T-helper 2 cell treated with Interferon-gamma antibody and Interleukin-4, amounts not matched to agents 5 μg/mL and 100 μg/mL, for 36 hours (primary cell): ENCODE data around the gene MYLK.

Experiments
- DNase-seq: peaks from one replicate; pipeline ENCODE4 v3.0.0; 2021; ENCODE audit warnings: low spot score
- H3K27ac Mint-ChIP-seq: one replicate; pipeline ENCODE4 v1.8.0; 2021; ENCODE audit warnings: mild to moderate bottlenecking, mixed read lengths
- H3K27me3 Mint-ChIP-seq: one replicate; pipeline ENCODE4 v1.8.0; 2021; ENCODE audit warnings: low read depth, mixed read lengths
- H3K36me3 Mint-ChIP-seq: one replicate; pipeline ENCODE4 v1.8.0; 2021; ENCODE audit warnings: low read depth, mixed read lengths
- H3K4me1 Mint-ChIP-seq: one replicate; pipeline ENCODE4 v1.8.0; 2021; ENCODE audit warnings: low read depth, mixed read lengths
- H3K4me3 Mint-ChIP-seq: one replicate; pipeline ENCODE4 v1.8.0; 2022; ENCODE audit warnings: mild to moderate bottlenecking, moderate library complexity, mixed read lengths
- H3K9me3 Mint-ChIP-seq: one replicate; pipeline ENCODE4 v1.8.0; 2021; ENCODE audit warnings: mixed read lengths

MYLK gene

GRCh38 chr3:123762805-123763204 lies 121.3 kb downstream of the MYLK start:
- Mint-ChIP-seq H3K27ac (no peak overlapping the region), H3K4me1 (peaks cover 7% of the 10 kb centered on the region), H3K9me3 (no peaks in the 10 kb centered on the region), H3K4me3 (no peak overlapping the region), H3K27me3 (peaks cover 17% of the 10 kb centered on the region), H3K36me3 (no peaks in the 10 kb centered on the region)
- no peak for DNase-seq

DNA sequence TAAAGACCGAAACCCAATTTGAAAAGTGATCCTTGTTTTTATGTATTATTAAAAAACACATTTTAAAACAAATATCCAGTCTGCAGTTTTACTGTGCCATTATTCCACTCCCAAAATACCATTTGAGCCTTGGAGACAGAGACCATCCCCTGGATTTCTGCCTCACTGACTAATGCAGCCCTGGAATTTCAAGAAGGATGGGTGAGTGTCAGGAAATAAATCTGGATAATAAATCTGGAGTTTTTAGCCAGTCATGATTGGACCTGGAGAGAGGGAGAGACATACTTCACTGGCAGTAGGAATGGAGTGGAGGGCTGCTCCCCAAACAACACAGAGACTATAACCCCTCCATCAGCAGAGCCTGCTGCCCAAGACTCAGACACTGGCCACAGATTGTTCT lies 123.3 kb downstream of the MYLK start:
- H3K27me3 Mint-ChIP-seq, result peaks cover 20% of the 10 kb centered on the region
- H3K27ac Mint-ChIP-seq, result no peak overlapping the region
- peaks cover 16% of the 10 kb centered on the region for H3K4me1 Mint-ChIP-seq
- no peak for DNase-seq
- H3K9me3 Mint-ChIP-seq, result no peaks in the 10 kb centered on the region
- no peaks in the 10 kb centered on the region for H3K36me3 Mint-ChIP-seq
- H3K4me3 Mint-ChIP-seq, result no peak overlapping the region

DNA sequence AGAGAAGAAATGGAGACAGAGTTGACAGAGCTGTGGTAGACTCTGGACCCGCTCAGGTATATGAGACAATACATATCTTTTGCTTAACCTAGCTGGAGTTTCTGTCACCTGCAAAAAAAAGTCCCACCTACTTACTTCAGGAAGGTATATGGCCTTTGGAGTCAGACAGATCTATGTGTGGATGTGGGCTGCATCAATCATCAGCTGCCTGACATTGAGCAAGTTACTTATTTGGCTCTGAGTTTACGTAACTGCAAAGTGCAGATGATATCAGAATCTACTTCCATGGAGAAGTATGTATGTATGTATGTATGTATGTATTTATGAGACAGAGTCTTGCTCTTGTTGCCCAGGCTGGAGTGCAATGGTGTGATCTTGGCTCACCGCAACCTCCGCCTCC lies 124.3 kb downstream of the MYLK start:
- Mint-ChIP-seq H3K9me3 (no peaks in the 10 kb centered on the region), H3K4me3 (no peak overlapping the region), H3K36me3 (no peaks in the 10 kb centered on the region)

GRCh38 chr3:123759311-123759710 lies 124.8 kb downstream of the MYLK start:
- Mint-ChIP-seq H3K4me3 (no peak overlapping the region), H3K27me3 (peaks cover 17% of the 10 kb centered on the region), H3K27ac (no peak overlapping the region), H3K36me3 (no peaks in the 10 kb centered on the region), H3K4me1 (peaks cover 11% of the 10 kb centered on the region), H3K9me3 (no peaks in the 10 kb centered on the region)
- DNase-seq, result no peak

More for the DNA sequence above, 124.3 kb downstream of the MYLK start:
- Mint-ChIP-seq H3K27ac (no peak overlapping the region), H3K27me3 (peaks cover 20% of the 10 kb centered on the region), H3K4me1 (peaks cover 13% of the 10 kb centered on the region)
- DNase-seq, result no peak

DNA sequence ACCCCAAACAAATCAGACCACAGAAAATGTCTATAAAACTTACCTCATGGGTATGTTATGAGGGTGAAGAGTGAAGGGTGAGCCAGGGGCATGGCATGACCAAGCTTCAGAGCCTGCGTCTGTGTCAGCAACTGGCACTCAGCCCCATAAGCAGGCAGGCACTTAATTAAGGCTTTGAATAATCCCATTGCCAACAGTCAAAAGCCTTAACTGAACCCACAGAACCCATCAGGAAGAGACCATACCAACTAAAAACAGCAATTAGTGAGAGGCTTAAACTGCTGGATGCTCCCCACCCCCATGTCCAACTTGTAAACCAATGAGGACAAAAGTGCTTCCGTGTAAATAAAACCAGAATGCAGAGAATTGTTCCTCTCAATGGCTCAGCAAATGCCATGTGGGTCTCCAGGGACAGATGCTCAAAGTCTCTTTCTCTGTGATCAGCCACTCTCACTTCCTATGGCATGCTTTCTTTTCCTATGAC lies 126.0 kb downstream of the MYLK start:
- Mint-ChIP-seq H3K4me1 (peaks cover 11% of the 10 kb centered on the region), H3K9me3 (no peaks in the 10 kb centered on the region), H3K27ac (no peak overlapping the region), H3K27me3 (peaks cover 19% of the 10 kb centered on the region), H3K4me3 (no peak overlapping the region), H3K36me3 (no peaks in the 10 kb centered on the region)
- no peak for DNase-seq

- Mint-ChIP-seq H3K4me3 (peak overlapping the region; percentile 21), H3K27ac (no peak overlapping the region), H3K9me3 (no peaks in the 10 kb centered on the region), H3K36me3 (no peaks in the 10 kb centered on the region), H3K4me1 (peaks cover 11% of the 10 kb centered on the region), H3K27me3 (peaks cover 19% of the 10 kb centered on the region)
- DNase-seq, result no peak
Observed at GRCh38 chr3:123757281-123757940, 126.7 kb downstream of the MYLK start.

DNA sequence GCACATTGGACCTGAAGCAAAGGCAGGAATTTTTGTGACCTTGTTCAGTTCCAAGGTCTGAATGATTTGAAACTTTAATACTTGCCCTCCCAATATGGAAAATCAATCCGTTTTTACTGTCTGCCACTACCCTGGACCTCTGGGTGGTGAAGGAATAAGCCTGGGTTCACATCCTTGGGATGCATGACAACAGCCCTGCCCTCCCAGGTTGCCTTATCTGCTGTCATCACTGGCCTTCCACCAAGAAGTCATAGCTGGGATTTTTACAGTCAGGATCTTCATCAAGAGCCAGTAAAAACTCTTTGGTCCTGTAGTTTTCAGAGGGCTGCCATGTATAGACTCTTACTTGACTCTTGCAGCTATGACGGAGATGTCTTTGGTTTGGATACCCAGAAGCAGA lies 128.6 kb downstream of the MYLK start:
- H3K4me1 Mint-ChIP-seq, result peaks cover 11% of the 10 kb centered on the region
- H3K27ac Mint-ChIP-seq, result no peak overlapping the region
- no peak overlapping the region for H3K4me3 Mint-ChIP-seq
- H3K36me3 Mint-ChIP-seq, result no peaks in the 10 kb centered on the region
- no peak for DNase-seq
- no peaks in the 10 kb centered on the region for H3K9me3 Mint-ChIP-seq
- peaks cover 19% of the 10 kb centered on the region for H3K27me3 Mint-ChIP-seq

DNA sequence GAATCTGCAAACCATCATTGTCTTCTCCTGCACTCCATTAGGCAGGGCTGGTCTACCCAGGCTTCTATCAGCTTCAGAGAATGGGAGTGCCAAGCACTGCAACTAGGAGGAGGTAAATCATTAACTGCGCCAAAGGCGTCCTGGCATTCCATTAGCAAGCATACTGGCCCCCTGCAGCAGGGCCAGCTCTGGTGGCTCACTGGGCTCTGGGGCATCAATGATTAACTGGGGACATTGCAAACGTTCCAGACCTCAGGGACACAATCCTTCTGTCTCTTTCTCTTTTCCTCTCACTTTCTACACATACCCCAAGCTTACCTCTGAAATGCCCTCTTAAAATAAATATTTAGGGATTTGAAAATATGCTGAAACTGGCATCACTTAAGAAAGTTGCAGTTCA lies 129.0 kb downstream of the MYLK start:
- H3K9me3 Mint-ChIP-seq, result no peaks in the 10 kb centered on the region
- H3K27ac Mint-ChIP-seq, result no peak overlapping the region

GRCh38 chr3:123753286-123753685 lies 130.8 kb downstream of the MYLK start:
- Mint-ChIP-seq H3K9me3 (no peaks in the 10 kb centered on the region), H3K27me3 (peaks cover 6% of the 10 kb centered on the region), H3K4me3 (no peak overlapping the region), H3K27ac (no peak overlapping the region), H3K36me3 (no peaks in the 10 kb centered on the region), H3K4me1 (peaks cover 11% of the 10 kb centered on the region)
- no peak for DNase-seq

More for the DNA sequence above, 129.0 kb downstream of the MYLK start:
- Mint-ChIP-seq H3K4me1 (peaks cover 11% of the 10 kb centered on the region), H3K4me3 (no peak overlapping the region), H3K27me3 (peaks cover 19% of the 10 kb centered on the region), H3K36me3 (no peaks in the 10 kb centered on the region)
- DNase-seq, result no peak

GRCh38 chr3:123752228-123752627 lies 131.9 kb downstream of the MYLK start:
- Mint-ChIP-seq H3K4me3 (no peak overlapping the region), H3K4me1 (peaks cover 5% of the 10 kb centered on the region), H3K27me3 (peaks cover 3% of the 10 kb centered on the region), H3K36me3 (no peaks in the 10 kb centered on the region), H3K27ac (no peak overlapping the region), H3K9me3 (no peaks in the 10 kb centered on the region)
- no peak for DNase-seq

DNA sequence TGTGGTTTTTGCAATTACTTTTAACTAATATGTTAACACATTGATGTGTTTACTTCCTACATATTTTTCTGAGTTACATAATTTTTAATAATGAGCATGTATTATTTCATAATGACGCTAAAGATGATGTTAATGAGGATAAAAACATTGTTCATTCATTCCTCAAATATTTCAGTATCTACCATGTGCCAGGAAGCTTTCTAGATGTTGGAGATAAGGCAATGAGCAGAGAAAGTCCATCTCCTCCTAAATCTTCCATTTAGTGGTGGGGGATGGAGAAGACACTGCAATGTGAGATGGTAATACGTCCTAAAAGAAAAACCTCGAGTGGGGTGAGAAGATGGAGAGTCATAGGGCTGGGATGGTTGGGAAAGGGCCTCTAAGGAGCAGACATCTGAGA lies 132.7 kb downstream of the MYLK start:
- no peaks in the 10 kb centered on the region for H3K36me3 Mint-ChIP-seq

DNA sequence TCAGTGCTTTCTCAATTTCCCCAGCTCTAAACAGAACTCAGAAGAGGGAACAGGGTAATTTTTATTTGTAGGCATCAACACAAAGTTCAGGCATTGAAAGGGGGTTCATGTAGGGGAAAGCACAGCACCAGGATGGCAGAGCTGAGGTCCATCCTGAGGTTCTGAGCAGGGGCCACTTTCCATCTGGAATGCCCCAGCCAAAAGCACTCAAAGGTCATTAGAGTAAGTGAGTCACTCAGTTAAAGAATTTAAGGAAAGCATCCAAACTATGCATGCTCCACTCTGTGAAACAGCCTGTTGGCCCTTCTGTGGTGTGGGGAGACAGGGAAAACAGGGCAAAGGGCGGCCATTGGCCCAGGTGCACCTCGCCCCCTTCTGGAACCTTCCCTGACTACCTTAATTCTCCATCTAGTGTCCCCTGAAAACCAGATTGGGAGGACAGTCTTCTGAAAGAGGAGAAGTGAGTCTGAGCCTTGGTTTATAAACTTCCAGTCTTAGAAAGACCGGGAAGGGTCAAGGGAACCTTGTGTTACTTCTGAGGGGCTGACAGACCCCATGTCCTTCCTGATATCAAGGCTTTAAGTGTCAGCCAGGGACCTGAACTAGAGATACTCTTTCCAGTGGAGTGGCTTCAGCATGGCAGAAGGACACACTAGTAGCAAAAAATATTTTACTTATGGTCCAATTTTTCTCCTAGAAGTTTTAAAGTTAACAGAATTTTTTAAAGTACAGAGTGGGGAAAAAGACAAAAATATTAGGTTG lies 133.3 kb downstream of the MYLK start:
- peaks cover 5% of the 10 kb centered on the region for H3K27me3 Mint-ChIP-seq
- H3K4me1 Mint-ChIP-seq, result no peaks in the 10 kb centered on the region
- no peaks in the 10 kb centered on the region for H3K9me3 Mint-ChIP-seq
- no peak for DNase-seq
- H3K4me3 Mint-ChIP-seq, result no peak overlapping the region
- H3K27ac Mint-ChIP-seq, result no peak overlapping the region
- no peaks in the 10 kb centered on the region for H3K36me3 Mint-ChIP-seq

More for the DNA sequence above, 132.7 kb downstream of the MYLK start:
- Mint-ChIP-seq H3K4me3 (no peak overlapping the region), H3K4me1 (no peaks in the 10 kb centered on the region), H3K27me3 (peaks cover 3% of the 10 kb centered on the region), H3K27ac (no peak overlapping the region), H3K9me3 (no peaks in the 10 kb centered on the region)
- no peak for DNase-seq

DNA sequence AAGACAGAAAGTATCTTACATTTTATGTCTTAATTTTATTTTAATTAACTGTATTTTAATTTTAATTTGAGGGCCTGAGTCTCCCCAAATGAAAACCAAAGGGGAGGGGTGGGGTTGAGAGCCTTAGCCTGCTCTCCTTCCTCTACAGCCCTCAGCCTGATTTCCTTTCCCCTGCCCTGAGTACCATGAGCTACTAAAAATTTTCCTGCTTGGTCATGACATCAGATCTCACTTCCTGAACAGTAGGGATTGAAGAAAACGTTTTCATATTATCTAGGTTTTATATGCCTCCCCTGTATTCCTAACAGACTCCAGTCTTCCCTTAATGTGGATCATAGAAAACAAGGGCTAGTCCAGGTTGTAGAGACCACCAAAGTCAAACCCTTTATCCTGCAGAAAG lies 133.9 kb downstream of the MYLK start:
- no peaks in the 10 kb centered on the region for H3K36me3 Mint-ChIP-seq
- H3K27me3 Mint-ChIP-seq, result peaks cover 7% of the 10 kb centered on the region
- no peaks in the 10 kb centered on the region for H3K9me3 Mint-ChIP-seq
- no peak overlapping the region for H3K27ac Mint-ChIP-seq
- no peak overlapping the region for H3K4me3 Mint-ChIP-seq
- H3K4me1 Mint-ChIP-seq, result no peaks in the 10 kb centered on the region
- no peak for DNase-seq

DNA sequence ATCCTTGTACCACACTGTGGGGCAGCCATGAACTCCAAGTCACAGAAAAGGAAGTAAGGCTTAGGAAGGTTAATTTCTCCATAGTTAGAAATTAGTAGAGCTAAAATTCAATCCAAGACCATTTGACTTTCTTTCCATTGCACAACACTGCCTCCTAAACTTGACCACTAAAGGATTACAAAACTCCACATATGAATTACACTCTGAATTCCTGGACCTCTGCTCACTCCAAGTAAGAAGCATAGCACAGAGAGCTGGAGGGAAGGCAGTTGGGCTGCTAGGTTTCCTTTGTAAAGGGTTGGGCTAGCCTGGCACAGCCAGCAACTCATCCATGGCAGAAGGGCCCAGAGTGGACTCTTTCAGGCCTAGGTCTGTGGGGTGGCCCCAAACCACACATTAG lies 134.4 kb downstream of the MYLK start:
- DNase-seq, result no peak
- no peaks in the 10 kb centered on the region for H3K4me1 Mint-ChIP-seq
- no peaks in the 10 kb centered on the region for H3K36me3 Mint-ChIP-seq
- no peak overlapping the region for H3K4me3 Mint-ChIP-seq
- H3K27ac Mint-ChIP-seq, result no peak overlapping the region
- no peaks in the 10 kb centered on the region for H3K9me3 Mint-ChIP-seq
- H3K27me3 Mint-ChIP-seq, result peaks cover 10% of the 10 kb centered on the region
